ENCODE results near the gene SGCA. TPM values are rescaled to one million over a fixed set of nuclear protein-coding genes. Genes with fewer than 3 reads are reported as not detected.
A peak's percentile ranks its signal among the peaks of the same experiment; 100 is the strongest.

The SGCA gene
- polyA plus RNA-seq, 1 donor (not counting 4 experiments of a cell fraction or from before 2014, with no cell fraction given) = not detected

DNA sequence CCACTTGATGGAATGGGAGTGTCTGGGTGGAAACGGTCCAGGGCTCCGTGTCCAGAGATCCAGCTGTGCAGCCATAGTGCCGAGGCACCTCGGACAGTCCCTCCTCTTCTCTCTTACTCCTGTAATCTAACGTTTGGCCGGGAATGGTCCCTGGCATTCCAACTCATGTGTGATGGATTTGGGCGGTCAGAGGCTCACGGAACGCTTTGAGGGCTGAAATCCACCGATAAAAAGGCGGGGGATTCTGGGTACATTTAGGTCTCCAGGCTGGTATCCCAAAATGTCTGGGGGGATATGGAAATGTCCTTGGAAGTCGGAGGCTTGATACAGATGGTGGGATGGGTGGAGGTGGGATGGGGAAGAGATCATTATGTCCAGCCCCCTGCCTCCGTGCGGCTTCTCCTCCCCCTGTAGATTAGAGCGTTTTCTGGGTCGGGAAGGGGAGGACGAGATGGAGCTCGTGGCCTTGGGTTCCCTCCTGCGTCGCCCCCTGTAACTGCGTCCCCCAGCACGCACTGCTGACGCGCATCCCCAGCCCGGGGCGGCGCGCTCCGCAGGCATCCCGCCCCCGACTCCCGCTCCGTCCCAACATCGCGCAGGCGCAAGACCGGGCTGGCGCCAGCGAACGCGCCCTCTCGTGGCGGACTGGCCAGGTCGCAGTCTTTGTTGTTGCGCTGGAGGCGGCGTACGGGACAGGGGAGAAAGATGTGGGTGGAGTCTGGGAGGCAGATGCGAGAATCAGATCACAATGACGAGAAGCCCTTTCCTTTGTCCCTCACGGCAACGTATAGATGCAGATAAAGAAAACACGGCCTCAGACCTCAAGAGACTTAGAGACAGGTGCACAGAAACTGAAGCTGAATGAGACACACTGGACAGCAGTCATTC, 4.5 kb upstream of the SGCA start:
- Histone ChIP-seq H3K9me3 (ENCODE audit: control insufficient read depth, low read depth, low read length) (no peaks in the 10 kb centered on the region), H4K20me1 (ENCODE audit: control insufficient read depth, extremely low read depth, insufficient read depth, low read length) (no peaks in the 10 kb centered on the region), H3K4me1 (ENCODE audit: control insufficient read depth, extremely low read depth, insufficient read depth, low read length) (peaks cover 9% of the 10 kb centered on the region), H3K9me1 (ENCODE audit: control insufficient read depth, extremely low read depth, insufficient read depth, low read length) (no peaks in the 10 kb centered on the region), H3K4me3 (ENCODE audit: control insufficient read depth in 2 of 3, extremely low read depth in 1 of 3, insufficient read depth in 2 of 3, low read depth in 1 of 3, low read length in 3 of 3) (peak overlapping the region; percentile 50 to 87 (median 73)), H2AFZ (ENCODE audit: control insufficient read depth, low read length) (peak overlapping the region; percentile 98), H3K4me2 (ENCODE audit: control insufficient read depth, extremely low read depth, insufficient read depth, low read depth, low read length) (peak overlapping the region; percentile 100), H3K27ac (ENCODE audit: control insufficient read depth, insufficient read depth, low read length) (peak overlapping the region; percentile 8), H3K36me3 (ENCODE audit: control insufficient read depth in 2 of 2, extremely low read depth in 1 of 2, insufficient read depth in 2 of 2, low read length in 2 of 2) (no peaks in the 10 kb centered on the region), H3K27me3 (ENCODE audit: control insufficient read depth, extremely low read depth, insufficient read depth, low read length) (no peaks in the 10 kb centered on the region), H3K9ac (ENCODE audit: control insufficient read depth, extremely low read depth, insufficient read depth, low read length) (peak overlapping the region; percentile 56), H3K79me2 (ENCODE audit: control insufficient read depth, insufficient read depth, low read length) (no peaks in the 10 kb centered on the region)
- dilution Hi-C loops (cut with MboI; ENCODE audit: extremely low pct_ligation_motif_present, low sequenced_read_pairs) = no loop called here
- no peak for DNase-seq (ENCODE audit: low read depth, low spot score)
- TF ChIP-seq, protein P1, sequence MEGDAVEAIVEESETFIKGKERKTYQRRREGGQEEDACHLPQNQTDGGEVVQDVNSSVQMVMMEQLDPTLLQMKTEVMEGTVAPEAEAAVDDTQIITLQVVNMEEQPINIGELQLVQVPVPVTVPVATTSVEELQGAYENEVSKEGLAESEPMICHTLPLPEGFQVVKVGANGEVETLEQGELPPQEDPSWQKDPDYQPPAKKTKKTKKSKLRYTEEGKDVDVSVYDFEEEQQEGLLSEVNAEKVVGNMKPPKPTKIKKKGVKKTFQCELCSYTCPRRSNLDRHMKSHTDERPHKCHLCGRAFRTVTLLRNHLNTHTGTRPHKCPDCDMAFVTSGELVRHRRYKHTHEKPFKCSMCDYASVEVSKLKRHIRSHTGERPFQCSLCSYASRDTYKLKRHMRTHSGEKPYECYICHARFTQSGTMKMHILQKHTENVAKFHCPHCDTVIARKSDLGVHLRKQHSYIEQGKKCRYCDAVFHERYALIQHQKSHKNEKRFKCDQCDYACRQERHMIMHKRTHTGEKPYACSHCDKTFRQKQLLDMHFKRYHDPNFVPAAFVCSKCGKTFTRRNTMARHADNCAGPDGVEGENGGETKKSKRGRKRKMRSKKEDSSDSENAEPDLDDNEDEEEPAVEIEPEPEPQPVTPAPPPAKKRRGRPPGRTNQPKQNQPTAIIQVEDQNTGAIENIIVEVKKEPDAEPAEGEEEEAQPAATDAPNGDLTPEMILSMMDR (optimal IDR thresholded peaks at IDR 0.05 in 1 of 3, IDR thresholded peaks at IDR 0.05 in 1 of 3, conservative IDR thresholded peaks at IDR 0.05 in 1 of 3; ENCODE audit: extremely low read depth in 1 of 3, insufficient read depth in 2 of 3, low read length in 3 of 3) = peak; percentile 84 to 99 (median 94)
- no peak for TF ChIP-seq EZH2 (IDR thresholded peaks at IDR 0.05; ENCODE audit: low read length)
- peak; percentile 61 for FAIRE-seq

DNA sequence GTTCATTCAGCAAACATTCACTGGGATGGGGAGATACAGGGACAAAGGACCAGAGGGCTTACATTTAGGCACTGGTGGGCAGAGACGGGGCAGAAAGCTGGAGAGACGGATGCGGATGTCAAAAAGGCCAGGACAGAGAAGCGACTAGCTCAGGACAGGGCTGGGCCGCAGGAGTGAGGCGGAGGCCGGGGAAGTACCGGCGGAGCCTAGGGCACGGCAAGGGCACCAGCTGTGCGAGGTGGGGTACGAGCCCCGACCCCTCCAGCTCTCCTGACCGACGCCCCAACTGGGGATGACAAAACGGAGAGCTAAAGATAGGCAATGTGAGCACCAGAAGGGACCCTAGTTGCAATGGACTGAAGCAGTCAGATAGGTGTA, 3.9 kb upstream of the SGCA start:
- no peaks in the 10 kb centered on the region for H3K27me3 ChIP-seq (ENCODE audit: control insufficient read depth, extremely low read depth, insufficient read depth, low read length)
- H3K4me2 ChIP-seq (ENCODE audit: control insufficient read depth, extremely low read depth, insufficient read depth, low read depth, low read length) = peak overlapping the region; percentile 100
- H3K9ac ChIP-seq (ENCODE audit: control insufficient read depth, extremely low read depth, insufficient read depth, low read length) = no peak overlapping the region

More for the DNA sequence above, 3.9 kb upstream of the SGCA start:
- H3K4me1 ChIP-seq (ENCODE audit: control insufficient read depth, extremely low read depth, insufficient read depth, low read length) = peaks cover 9% of the 10 kb centered on the region
- no peaks in the 10 kb centered on the region for H4K20me1 ChIP-seq (ENCODE audit: control insufficient read depth, extremely low read depth, insufficient read depth, low read length)
- peak overlapping the region in 2 of 3 experiments; percentile 73 to 87 for H3K4me3 ChIP-seq (ENCODE audit: control insufficient read depth in 2 of 3, extremely low read depth in 1 of 3, insufficient read depth in 2 of 3, low read depth in 1 of 3, low read length in 3 of 3)
- no peaks in the 10 kb centered on the region for H3K9me1 ChIP-seq (ENCODE audit: control insufficient read depth, extremely low read depth, insufficient read depth, low read length)
- no peak overlapping the region for H3K27ac ChIP-seq (ENCODE audit: control insufficient read depth, insufficient read depth, low read length)
- H3K79me2 ChIP-seq (ENCODE audit: control insufficient read depth, insufficient read depth, low read length) = no peaks in the 10 kb centered on the region
- DNase-seq (ENCODE audit: low read depth, low spot score) (no peak), FAIRE-seq (no peak)
- no peaks in the 10 kb centered on the region for H3K9me3 ChIP-seq (ENCODE audit: control insufficient read depth, low read depth, low read length)
- H3K36me3 ChIP-seq (ENCODE audit: control insufficient read depth in 2 of 2, extremely low read depth in 1 of 2, insufficient read depth in 2 of 2, low read length in 2 of 2) = no peaks in the 10 kb centered on the region
- dilution Hi-C loops (cut with MboI; ENCODE audit: extremely low pct_ligation_motif_present, low sequenced_read_pairs) = no loop called here
- peak overlapping the region; percentile 59 for H2AFZ ChIP-seq (ENCODE audit: control insufficient read depth, low read length)
- TF ChIP-seq, protein P1 (optimal IDR thresholded peaks at IDR 0.05 in 1 of 3, IDR thresholded peaks at IDR 0.05 in 1 of 3, conservative IDR thresholded peaks at IDR 0.05 in 1 of 3; ENCODE audit: extremely low read depth in 1 of 3, insufficient read depth in 2 of 3, low read length in 3 of 3) = no peak
- no peak for TF ChIP-seq EZH2 (IDR thresholded peaks at IDR 0.05; ENCODE audit: low read length)

Data from keratinocyte (primary cell).